GM21786 (cell line): ENCODE results near the gene ARHGEF18.

Experiments used
- ATAC-seq: cut with Tn5 transposase; IDR thresholded peaks from one replicate; pipeline ENCODE4 v1.9.1; 2021; ENCODE audit not compliant: unreplicated experiment

Gene ARHGEF18

DNA sequence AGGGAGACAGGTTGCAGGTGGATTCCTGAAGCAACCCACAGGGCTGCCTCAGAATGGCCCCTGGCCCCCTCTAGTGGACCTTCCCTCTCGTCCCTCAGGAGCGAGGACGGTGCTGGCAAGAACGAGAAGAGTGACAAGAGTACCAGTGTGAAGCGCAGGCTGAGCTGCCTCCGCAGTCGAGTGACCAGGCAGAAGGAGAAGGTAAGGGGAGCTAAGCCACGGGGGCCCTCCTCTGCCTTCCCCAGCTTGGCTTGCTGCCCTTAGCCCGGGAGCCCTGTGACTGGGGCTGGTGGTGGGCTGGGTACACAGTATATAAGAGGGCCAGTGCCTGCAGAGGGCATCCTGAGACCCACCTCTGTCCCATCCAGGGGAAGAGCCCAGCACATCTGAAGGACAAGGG, 34.0 kb downstream of the ARHGEF18 start:
- no peak for ATAC-seq

DNA sequence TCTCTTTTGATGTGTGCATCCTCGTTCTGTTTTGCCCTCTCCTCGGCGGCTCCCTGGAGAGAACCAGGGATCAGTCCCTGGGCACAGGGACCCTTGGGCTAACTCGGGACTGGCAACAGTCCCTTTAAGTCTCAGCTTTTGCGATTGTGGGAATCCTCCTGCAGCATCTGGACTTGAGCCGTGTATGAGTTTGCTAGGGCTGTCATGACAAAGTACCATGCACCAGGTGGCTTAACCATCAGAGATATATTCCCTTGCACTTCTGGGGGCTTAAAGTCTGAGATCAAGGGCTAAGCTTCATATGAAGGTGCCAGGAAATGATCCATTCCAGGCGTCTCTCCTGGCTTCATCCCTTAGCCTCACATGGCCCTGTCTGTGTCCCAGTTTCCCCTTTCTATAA, 34.5 kb downstream of the ARHGEF18 start:
- ATAC-seq: no peak

DNA sequence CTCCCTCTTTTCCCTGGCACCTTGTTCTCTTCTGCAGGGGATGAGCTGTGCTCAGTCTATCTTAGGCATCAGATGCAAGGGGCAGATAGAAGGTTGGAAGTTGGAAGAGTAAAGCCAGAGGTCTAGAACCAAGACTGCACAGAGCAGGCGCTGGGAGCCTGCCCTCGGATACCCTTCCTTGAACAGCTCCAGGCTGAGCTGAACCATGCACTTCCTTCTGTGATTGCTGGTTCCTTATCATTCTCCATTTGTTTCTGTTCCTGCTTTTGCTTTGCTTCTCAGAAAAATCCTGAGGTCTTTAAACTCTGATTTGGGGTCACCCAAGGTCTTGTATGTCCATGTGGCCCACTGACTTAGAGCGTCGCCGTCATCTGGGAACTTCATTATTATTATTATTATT, 36.3 kb downstream of the ARHGEF18 start:
- no peak for ATAC-seq

DNA sequence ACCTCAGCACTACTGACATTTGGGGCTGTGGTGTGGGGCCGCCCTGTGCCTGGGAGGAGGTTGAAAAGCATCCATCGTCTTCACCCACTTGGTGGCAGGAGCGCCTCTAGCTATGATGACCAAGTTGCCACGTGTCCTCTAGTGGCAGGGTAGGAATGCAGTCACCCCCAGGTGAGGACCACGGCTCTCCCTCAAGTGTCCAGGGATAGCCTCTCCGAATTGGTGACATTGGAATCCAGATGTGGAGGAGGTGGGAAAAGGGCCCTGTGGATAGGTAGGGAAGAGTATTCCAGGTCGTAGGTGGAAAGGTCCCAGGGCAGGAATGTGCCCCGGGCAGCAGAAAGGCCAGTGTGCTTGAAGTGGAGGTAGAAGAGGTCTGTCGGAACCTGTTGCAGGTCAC, 37.6 kb downstream of the ARHGEF18 start:
- no peak for ATAC-seq

DNA sequence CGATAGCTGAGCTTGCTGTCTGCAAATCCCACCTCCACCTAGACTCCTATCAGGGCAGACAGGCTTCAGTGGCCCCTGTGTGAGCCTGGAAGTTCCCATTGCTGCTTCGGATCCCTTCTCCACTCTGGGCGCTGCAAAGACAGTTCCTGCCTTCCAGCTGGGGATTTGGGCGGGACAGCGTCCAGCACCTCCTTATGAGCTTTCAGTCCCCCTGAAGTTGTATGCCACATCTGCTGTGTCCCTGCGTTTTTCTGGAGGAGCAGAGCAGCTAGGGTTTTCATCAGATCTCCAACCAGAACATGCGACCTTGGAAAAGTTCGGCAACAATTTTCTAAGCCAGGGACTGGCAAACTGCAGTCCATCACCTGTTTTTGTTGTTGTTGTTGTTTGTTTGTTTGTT, 38.0 kb downstream of the ARHGEF18 start:
- ATAC-seq: no peak

DNA sequence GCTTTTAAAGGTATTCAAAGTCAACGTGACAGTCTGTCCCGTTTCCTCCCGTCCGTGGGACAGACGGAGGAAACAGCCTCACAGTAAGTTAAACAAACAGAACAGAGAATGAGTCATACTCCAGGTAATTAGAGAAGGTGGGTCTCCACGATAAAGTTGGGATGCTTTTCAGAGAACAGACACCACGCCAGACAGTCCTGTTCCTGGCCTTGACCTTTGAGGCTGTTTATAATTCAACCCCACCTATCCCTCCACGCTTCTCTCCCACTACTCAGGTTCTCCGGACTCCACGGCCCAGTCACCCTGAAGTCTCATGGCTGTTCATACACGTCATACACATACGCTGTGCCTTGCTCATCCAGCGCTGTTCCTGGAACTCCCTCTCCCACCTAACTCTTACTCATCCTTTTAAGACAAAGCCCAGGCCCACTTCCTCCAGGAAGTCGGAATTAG, 42.5 kb downstream of the ARHGEF18 start:
- no peak for ATAC-seq

DNA sequence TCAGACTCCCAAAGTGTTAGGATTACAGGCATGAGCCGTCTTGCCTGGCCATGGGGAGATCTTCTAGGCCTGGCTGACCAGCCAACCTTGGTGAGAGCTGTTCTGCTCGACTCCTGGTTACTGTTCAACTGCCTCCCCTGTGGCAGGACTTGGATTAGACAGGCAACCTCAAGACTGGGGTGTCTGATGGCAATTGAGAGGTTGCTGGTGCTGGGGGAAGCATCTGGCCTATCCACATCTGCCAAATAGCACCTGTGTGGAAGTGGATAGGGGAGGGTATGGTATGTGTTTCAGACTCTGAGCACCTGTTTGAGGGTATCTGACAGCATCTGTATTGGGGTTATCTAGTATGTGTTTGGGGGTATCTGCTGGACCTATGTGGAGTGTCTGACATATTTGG, 44.7 kb downstream of the ARHGEF18 start:
- no peak for ATAC-seq

DNA sequence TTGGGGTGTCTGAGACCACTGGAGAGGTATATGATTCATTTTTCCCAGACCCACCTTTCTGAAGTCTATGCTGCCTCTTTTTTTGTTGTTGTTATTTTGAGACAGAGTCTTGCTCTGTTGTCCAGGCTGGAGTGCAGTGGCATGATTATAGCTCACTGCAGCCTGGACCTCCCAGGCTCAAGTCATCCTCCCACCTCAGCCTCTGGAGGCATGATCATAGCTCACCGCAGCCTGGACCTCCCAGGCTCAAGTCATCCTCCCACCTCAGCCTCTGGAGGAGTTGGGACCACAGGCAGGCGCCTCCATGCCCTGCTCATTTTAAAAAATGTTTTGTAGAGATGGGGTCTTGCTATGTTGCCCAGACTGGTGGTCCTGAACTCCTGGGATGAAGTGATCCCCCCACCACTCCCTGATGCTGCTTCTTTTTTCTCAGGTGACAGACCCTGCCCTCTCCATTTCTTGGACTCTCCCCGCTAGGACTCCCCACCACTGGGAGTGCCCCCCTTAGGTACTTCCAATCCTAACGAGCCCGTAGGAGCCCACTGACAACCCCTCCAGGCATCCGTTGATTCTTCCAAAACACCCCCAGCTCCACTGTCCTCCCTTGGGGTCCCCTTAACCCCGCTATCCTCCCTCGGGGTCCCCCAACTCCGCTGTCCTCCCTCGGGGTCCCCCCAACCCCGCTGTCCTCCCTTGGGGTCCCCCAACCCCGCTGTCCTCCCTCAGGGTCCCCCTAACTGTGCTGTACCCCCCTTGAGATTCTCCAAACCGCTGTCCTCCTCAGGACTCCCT, 45.4 kb downstream of the ARHGEF18 start:
- no peak for ATAC-seq

DNA sequence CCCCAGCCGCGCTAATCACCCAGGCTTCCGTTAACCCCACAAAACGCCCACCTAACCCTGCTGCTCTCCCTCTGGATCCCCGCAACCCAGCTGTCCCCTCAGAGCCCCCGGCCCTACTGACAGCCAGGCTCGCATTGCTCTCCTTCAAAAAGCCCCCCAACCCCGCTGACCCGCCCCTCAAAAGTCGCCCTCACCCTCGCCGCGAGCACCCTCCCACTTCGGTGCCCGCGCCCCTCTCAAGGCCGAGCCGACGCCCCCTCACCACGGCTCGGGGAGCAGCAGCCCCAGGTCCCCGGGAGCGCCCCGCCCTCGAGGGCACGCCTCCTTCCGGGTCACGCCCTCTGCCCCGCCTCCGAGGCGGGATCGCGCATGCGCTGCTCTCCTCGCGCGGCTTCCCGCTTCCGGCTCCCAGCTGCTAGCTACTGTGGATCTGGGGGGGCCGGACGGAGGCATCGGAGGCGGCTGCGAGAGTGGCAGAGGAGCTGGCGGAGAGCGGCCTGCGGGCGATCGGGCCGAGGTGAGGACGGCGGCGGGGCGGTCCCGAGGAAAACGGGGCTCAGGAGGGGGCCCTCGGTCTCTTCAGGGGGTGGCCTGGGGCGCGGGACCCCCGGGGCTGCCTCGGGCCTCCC, 46.1 kb downstream of the ARHGEF18 start:
- peak; percentile 64 for ATAC-seq

DNA sequence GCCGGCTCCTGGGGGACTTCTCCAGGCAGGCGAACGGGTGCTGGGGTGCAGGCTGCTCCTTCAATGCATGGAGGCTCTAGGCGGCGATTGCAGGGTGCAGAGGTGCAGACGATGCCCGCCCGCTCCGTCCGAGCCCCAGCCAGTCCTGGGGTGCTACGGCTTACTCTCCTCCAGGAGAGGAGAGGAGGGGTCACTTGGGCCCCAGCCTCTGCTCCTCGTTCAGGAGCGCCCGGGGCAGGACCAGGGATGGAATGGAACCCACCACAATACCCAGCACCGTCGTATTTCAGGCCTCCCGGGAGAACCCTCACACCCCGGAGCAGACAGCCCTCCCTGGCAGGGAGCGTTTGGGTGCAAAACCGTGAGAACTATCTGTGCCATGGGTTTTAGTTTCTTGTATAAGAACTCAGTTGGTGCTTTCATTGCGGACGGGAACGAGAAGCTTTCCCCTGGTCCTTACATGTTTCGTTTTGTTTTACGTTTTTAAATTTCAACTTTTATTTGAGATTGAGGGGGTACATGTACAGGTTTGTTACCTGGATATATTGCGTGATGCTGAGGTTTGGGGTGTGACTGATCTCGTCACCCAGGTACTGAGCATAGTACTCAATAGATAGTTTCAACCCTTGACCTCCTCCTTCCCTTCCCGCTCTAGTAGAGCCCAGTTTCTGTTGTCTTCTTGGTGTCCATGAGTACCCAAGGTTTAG, 46.8 kb downstream of the ARHGEF18 start:
- ATAC-seq: peak; percentile 13

DNA sequence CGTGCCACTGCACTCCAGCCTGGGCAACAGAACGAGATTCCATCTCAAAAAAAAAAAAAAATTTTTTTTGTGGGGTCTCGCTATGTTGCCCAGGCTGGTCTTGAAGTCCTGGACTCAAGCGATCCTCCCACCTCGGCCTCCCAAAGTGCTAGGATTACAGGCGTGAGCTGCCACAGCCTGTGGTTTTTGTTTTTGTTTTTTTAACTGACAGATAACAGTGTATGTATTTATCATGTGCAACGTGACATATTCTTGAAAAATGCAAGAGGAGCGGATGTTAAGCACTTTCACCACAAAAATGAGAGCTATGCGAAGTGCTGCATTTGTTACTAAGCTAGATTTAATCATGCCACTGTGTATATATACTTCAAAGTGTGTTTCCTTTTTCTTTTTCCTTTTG, 49.0 kb downstream of the ARHGEF18 start:
- ATAC-seq: no peak
